ENCODE data around the gene SLC31A1.

DNA sequence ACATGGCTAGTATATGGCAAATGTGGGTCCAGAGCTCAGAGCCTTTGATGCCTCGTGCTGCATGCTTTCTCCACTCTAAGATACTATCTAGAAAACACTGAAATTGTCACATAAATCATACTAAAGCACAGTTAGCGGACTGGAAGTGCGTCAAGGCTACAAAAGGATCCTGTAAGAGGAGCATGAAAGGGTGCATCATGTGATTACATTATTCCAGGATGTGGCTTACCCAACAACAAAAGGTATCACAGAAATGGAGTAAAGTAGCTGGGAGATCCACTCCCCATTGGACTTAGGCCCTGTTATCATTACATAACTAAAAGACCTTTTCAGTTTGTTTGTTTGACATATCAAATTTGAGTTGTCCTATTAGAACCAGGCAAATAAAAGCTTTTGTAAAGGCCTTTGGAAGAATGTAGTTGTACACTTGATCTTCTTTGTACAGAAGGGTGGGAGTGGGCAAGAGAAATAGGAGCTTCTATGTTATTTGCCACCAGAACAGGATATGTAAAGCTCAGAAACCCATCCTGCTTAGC is 6.9 kb downstream of the SLC31A1 start:
- no peak for TF ChIP-seq POLR2A (IDR thresholded peaks at IDR 0.05; ENCODE audit: low read depth, low read length)
- no peak for TF ChIP-seq POLR2AphosphoS5 (IDR thresholded peaks at IDR 0.05; ENCODE audit: low read depth, low read length)

Data from GM12892 (cell line).